ENCODE data around the gene DDX17. TPM values are rescaled to one million over a fixed set of nuclear protein-coding genes. Genes with fewer than 3 reads are reported as not detected.

Gene DDX17
- total and polyA plus RNA-seq, 2 of the 4 experiments (the other 2 are of a cell fraction): 240 to 371 TPM

- POLR2A ChIA-PET (ENCODE audit: unreplicated experiment): no interaction called here
- no peaks in the 10 kb centered on the region for H3K9me3 ChIP-seq (ENCODE audit: control insufficient read depth, insufficient read depth, low read length)
- in situ Hi-C loops (cut with MboI; ENCODE audit: low sequenced_read_pairs): no loop called here
- H3K27me3 ChIP-seq (ENCODE audit: control insufficient read depth, insufficient read depth, low read length): no peaks in the 10 kb centered on the region
- H3K56ac ChIP-seq (ENCODE audit: extremely low read depth, insufficient read depth, low read length): no peak overlapping the region
- H3K18ac ChIP-seq (ENCODE audit: low read depth, low read length): no peak overlapping the region
- no peak overlapping the region for H3K4me3 ChIP-seq (ENCODE audit: insufficient read depth, low read depth, low read length)
- H2BK120ac ChIP-seq (ENCODE audit: low read depth, low read length): no peak overlapping the region
- H3K79me1 ChIP-seq (ENCODE audit: low read depth in 1 of 2, low read length in 2 of 2): peaks cover 27 to 61% of the 10 kb centered on the region in 2 experiments
- DNase-seq: no peak
- no CpG with 5 or more reads among the region's 3 CpGs for WGBS, 2 experiments (ENCODE audit: extremely low coverage in 2 of 2, insufficient read length in 1 of 2)
- H2AFZ ChIP-seq (replicated peaks; ENCODE audit: low read length, poor library complexity): no peak overlapping the region
- ATAC-seq (ENCODE audit: low read depth): peak; percentile 36
- H3K9ac ChIP-seq (ENCODE audit: low read depth, low read length): no peak overlapping the region
- H2AK9ac ChIP-seq (replicated peaks; ENCODE audit: low read depth, low read length, poor library complexity): no peak overlapping the region
- no peak overlapping the region for H2BK15ac ChIP-seq (ENCODE audit: low read depth, low read length)
- no peak overlapping the region for H3K4ac ChIP-seq (ENCODE audit: low read depth, low read length)
- H3K27ac ChIP-seq (ENCODE audit: insufficient read depth, low read length): peak overlapping the region; percentile 56; the same call in 1 of the 2 replicates
- H2BK5ac ChIP-seq (ENCODE audit: low read depth, low read length, poor library complexity, severe bottlenecking): peak overlapping the region; percentile 0
- no peak overlapping the region for H3K4me2 ChIP-seq (ENCODE audit: low read depth, low read length)
- dilution Hi-C loops (cut with HindIII; ENCODE audit: low sequenced_read_pairs, unreplicated experiment): no loop called here
- peaks cover 51% of the 10 kb centered on the region for H3K36me3 ChIP-seq (ENCODE audit: control insufficient read depth, insufficient read depth, low read length)
- H4K20me1 ChIP-seq (ENCODE audit: insufficient read depth, low read length): peaks cover 59% of the 10 kb centered on the region
- H3K9me1 ChIP-seq (ENCODE audit: insufficient read depth, low read length): peaks cover 18% of the 10 kb centered on the region
- no peak overlapping the region for H4K91ac ChIP-seq (ENCODE audit: insufficient read depth, low read depth, low read length)
- no peak overlapping the region for H4K8ac ChIP-seq (ENCODE audit: low read depth in 2 of 2, low read length in 2 of 2)
- no TSS peak for BruUV-seq (replicated peaks)
- H2BK20ac ChIP-seq (ENCODE audit: low read depth, low read length): no peak overlapping the region
- CTCF ChIA-PET: interaction anchor here (0.6 kb wide), 1 partner anchor 28 kb away, joined by 4 read pairs; no protein-coding TSS in a partner anchor
- TF ChIP-seq CHD1 (IDR thresholded peaks at IDR 0.05; ENCODE audit: low read depth, low read length) (no peak), MXI1 (IDR thresholded peaks at IDR 0.05; ENCODE audit: borderline replicate concordance, low read depth, low read length) (no peak), SMC3 (IDR thresholded peaks at IDR 0.05; ENCODE audit: low read depth, low read length) (no peak), POLR2A (IDR thresholded peaks at IDR 0.05; ENCODE audit: low read depth, low read length) (no peak)
- H4K5ac ChIP-seq (ENCODE audit: low read depth, low read length): no peak overlapping the region; the same call in 1 of the 2 replicates
- no peak overlapping the region for H2AK5ac ChIP-seq (ENCODE audit: low read depth, low read length)
- H3K14ac ChIP-seq (replicated peaks; ENCODE audit: low read depth, low read length): no peak overlapping the region
- intact Hi-C loops (cut with micrococcal nuclease): no loop called here
- H3K4me1 ChIP-seq (ENCODE audit: control insufficient read depth, insufficient read depth, low read length): peaks cover 16% of the 10 kb centered on the region
- H3K23ac ChIP-seq (ENCODE audit: low read depth, low read length): 0 out of 2 replicates have a peak overlapping the region, but pooled peaks have one; percentile 13
Observed at GRCh38 chr22:38481162-38481870, 24.8 kb downstream of the DDX17 start.
